ENCODE measurements around the gene CARD9. TPM values are rescaled to one million over a fixed set of nuclear protein-coding genes. Genes with fewer than 3 reads are reported as not detected.
"Not testable (repeated sequence)": the region's sequence is repeated elsewhere in the genome, so short reads cannot be mapped to it uniquely, and the experiment has no call there.

Gene CARD9
- total RNA-seq, 1 donor from 2014 or later: 1.2 TPM

DNA sequence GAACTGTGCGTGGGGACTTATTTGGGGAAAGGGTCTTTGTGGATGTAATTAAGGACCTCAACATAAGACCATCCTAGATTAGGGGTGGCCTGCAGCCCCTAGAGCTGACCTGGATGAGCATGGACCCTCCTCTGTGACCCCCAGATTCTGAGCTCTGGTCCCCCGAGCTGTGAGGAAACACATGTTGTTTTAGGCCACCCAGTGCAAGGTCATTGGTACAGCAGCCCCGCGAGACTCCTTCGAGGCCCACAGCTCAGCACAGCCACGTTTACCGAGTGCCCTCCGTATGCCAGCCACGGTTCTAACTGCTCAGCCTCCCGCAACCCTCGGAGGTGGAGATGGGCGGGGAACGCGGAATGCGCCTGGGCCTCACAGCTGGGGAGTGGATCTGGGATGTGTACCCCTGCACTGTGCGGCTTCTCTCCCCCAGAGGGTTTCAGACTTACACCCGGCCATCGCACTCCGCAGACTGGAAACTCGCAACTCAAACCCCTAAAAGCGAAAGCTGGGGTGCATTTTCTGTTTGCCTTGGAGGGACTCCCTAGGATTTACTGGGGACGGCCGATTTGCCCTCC lies 50.6 kb downstream of the CARD9 start:
- intact Hi-C loops (cut with micrococcal nuclease): no loop called here
- H3K4me3 ChIP-seq: no peak overlapping the region
- TF ChIP-seq, protein P1, sequence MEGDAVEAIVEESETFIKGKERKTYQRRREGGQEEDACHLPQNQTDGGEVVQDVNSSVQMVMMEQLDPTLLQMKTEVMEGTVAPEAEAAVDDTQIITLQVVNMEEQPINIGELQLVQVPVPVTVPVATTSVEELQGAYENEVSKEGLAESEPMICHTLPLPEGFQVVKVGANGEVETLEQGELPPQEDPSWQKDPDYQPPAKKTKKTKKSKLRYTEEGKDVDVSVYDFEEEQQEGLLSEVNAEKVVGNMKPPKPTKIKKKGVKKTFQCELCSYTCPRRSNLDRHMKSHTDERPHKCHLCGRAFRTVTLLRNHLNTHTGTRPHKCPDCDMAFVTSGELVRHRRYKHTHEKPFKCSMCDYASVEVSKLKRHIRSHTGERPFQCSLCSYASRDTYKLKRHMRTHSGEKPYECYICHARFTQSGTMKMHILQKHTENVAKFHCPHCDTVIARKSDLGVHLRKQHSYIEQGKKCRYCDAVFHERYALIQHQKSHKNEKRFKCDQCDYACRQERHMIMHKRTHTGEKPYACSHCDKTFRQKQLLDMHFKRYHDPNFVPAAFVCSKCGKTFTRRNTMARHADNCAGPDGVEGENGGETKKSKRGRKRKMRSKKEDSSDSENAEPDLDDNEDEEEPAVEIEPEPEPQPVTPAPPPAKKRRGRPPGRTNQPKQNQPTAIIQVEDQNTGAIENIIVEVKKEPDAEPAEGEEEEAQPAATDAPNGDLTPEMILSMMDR (IDR thresholded peaks at IDR 0.05; ENCODE audit: borderline replicate concordance): no peak
- peaks cover 32% of the 10 kb centered on the region for H3K4me1 ChIP-seq
- H3K36me3 ChIP-seq: no peaks in the 10 kb centered on the region
- DNase-seq: no peak
- H3K27me3 ChIP-seq (ENCODE audit: low read depth): no peaks in the 10 kb centered on the region
- H3K9me3 ChIP-seq (replicated peaks): peaks cover 17% of the 10 kb centered on the region
- H3K27ac ChIP-seq (replicated peaks): no peak overlapping the region

DNA sequence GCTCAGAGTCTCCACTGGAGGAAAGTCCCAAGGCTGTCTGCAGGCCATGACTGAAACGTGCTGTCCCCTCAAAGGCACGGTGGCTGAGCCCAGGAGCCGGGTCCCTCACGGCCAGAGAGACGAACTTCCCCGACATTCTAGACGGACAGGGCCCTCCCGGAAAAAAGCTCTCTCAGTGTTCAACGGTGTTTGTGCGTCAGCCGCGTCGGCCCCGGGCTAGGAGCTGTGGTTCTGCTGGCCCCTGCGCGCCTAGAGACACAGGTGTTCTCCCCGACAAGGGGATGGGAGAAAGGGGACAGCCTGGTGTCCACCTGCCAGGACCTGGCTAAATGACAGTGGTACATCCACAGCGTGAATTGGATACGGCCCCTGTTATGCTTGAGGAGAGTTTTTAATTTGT lies 51.9 kb downstream of the CARD9 start:
- no peaks in the 10 kb centered on the region for H3K36me3 ChIP-seq
- H3K4me1 ChIP-seq: peaks cover 23% of the 10 kb centered on the region
- TF ChIP-seq, protein P1 (IDR thresholded peaks at IDR 0.05; ENCODE audit: borderline replicate concordance): no peak
- H3K4me3 ChIP-seq: no peak overlapping the region
- DNase-seq: no peak
- intact Hi-C loops (cut with micrococcal nuclease): no loop called here
- no peaks in the 10 kb centered on the region for H3K27me3 ChIP-seq (ENCODE audit: low read depth)
- no peak overlapping the region for H3K27ac ChIP-seq (replicated peaks)
- H3K9me3 ChIP-seq (replicated peaks): peaks cover 17% of the 10 kb centered on the region

DNA sequence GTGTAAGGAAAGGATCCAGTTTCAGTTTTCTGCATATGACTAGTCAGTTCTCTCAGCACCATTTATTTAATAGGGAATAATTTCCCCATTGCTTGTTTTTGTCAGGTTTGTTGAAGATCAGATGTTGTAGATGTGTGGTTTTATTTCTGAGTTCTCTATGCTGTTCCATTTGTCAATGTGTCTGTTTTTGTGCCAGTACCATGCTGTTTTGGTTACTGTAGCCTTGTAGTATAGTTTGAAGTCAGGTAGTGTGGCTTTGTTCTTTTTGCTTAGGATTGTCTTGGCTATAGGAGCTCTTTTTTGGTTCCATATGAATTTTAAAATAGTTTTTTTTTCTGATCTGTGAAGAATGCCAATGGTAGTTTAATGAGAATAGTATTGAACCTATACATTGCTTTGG lies 52.5 kb downstream of the CARD9 start:
- H3K27ac ChIP-seq (replicated peaks); DNase-seq; intact Hi-C loops (cut with micrococcal nuclease): not testable (repeated sequence)

DNA sequence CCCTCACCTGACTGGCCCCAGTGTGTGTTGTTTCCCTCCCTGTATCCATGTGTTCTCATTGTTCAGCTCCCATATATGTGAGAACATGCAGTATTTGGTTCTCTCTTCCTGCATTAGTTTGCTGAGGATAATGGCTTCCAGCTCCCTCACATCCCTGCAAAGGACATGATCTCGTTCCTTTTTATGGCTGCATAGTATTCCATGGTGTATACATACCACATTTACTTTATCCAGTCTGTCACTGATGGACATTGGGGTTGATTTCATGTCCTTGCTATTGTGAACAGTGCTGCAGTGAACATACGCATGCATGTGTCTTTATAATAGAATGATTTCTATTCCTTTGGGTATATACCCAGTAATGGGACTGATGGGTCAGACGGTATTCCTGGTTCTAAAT lies 53.5 kb downstream of the CARD9 start:
- H3K36me3 ChIP-seq; H3K27me3 ChIP-seq (ENCODE audit: low read depth); H3K4me3 ChIP-seq; H3K4me1 ChIP-seq; intact Hi-C loops (cut with micrococcal nuclease); DNase-seq; H3K27ac ChIP-seq (replicated peaks): not testable (repeated sequence)
- H3K9me3 ChIP-seq (replicated peaks): peaks cover 26% of the 10 kb centered on the region

More for the DNA sequence above, 52.5 kb downstream of the CARD9 start:
- Histone ChIP-seq H3K4me1 (peaks cover 18% of the 10 kb centered on the region), H3K9me3 (replicated peaks) (peaks cover 17% of the 10 kb centered on the region)
- not testable (repeated sequence) for H3K36me3 ChIP-seq; H3K4me3 ChIP-seq; H3K27me3 ChIP-seq (ENCODE audit: low read depth)

DNA sequence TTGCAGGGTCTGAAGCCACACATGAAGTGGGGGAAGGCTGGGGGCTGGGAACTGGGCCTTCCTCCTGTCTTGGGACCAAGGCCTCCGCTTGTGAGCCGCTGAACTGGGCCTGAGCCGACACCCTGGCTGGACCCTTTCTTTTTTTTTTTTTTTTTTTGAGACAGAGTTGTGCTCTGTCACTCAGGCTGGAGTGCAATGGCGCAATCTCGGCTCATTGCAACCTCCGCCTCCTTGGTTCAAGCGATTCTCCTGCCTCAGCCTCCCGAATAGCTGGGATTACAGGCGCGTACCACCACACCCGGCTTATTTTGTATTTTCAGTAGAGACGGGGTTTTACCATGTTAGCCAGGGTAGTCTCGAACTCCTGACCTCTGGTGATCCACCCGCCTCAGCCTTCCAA lies 54.2 kb downstream of the CARD9 start:
- intact Hi-C loops (cut with micrococcal nuclease); H3K27ac ChIP-seq (replicated peaks); DNase-seq; H3K4me1 ChIP-seq; H3K36me3 ChIP-seq; H3K4me3 ChIP-seq; H3K27me3 ChIP-seq (ENCODE audit: low read depth): not testable (repeated sequence)
- H3K9me3 ChIP-seq (replicated peaks): peaks cover 32% of the 10 kb centered on the region

DNA sequence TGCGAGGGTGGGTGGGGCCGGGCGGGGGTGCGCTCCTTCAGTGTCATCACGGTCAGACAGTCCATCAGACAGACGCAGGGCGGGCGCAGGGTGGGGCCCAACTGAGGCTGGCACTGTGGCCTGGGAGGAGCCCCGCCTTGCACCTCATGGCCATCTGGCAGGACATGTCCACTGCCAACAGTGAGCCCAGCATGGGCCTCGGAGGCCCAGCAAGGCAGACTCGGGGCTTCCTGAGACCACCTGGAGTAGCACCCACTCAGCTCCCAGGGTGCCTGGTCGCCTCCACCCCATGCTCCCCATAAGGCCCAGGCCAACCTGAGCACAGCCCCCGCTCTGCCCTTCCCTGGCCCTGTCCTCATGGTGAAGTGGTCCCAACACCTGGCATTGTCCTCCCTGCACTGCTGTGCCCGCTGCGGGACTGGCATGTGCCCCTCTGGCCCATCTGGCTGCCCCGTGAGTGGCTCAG lies 54.7 kb downstream of the CARD9 start:
- DNase-seq: no peak
- H3K4me3 ChIP-seq: no peak overlapping the region
- TF ChIP-seq, protein P1 (IDR thresholded peaks at IDR 0.05; ENCODE audit: borderline replicate concordance): no peak

DNA sequence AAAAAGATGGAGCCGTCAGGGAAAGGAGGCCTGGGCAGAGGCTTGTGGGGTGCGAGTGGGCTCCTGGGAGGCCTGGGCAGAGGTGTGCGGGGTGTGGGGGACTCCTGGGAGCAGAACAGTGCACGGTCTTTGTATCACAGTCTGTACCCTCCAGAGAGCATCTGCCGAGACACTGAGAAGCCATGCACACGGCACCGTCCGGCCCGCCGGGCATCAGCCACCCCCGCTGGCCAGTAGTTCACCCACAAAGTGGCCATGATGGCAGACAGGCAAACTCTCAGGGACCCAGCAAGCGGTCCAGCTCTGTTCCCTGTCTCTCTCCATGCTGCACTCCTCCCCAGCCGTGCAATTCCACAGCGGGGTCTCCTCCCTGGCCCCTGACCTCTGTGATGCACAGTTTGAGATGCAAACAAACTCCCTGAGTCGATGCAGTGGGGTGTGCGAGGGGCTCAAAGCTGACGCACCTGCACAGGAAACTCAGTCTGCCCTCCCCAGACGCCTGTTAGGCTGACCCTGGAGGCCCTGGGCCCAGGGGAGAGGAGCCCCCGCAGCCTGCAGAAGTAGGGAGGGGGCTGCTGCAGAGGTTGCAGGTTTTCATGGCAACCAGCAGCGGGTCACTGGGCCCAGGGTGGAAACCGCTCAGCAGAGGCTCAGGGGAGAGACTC lies 55.2 kb downstream of the CARD9 start:
- H3K4me3 ChIP-seq: no peak overlapping the region
- peaks cover 32% of the 10 kb centered on the region for H3K9me3 ChIP-seq (replicated peaks)
- TF ChIP-seq, protein P1 (IDR thresholded peaks at IDR 0.05; ENCODE audit: borderline replicate concordance): no peak
- no peaks in the 10 kb centered on the region for H3K36me3 ChIP-seq
- DNase-seq: no peak
- no peak overlapping the region for H3K27ac ChIP-seq (replicated peaks)
- no peaks in the 10 kb centered on the region for H3K4me1 ChIP-seq
- H3K27me3 ChIP-seq (ENCODE audit: low read depth): no peaks in the 10 kb centered on the region
- intact Hi-C loops (cut with micrococcal nuclease): no loop called here

More for the DNA sequence above, 54.7 kb downstream of the CARD9 start:
- H3K27me3 ChIP-seq (ENCODE audit: low read depth): no peaks in the 10 kb centered on the region
- no peaks in the 10 kb centered on the region for H3K4me1 ChIP-seq
- H3K9me3 ChIP-seq (replicated peaks): peaks cover 32% of the 10 kb centered on the region
- H3K36me3 ChIP-seq: no peaks in the 10 kb centered on the region
- no peak overlapping the region for H3K27ac ChIP-seq (replicated peaks)
- intact Hi-C loops (cut with micrococcal nuclease): no loop called here

Data from left ventricle myocardium inferior (tissue), 1 donor.